Parathyroid adenoma (tissue), 2 donors: ENCODE measurements around the gene GRHL1.

ENCODE experiments used
- H2AFZ ChIP-seq: fragments of 300-600 bp; sonication (generic); one replicate; pipeline ENCODE4 v1.7.0; 2017; ENCODE audit warnings: antibody characterized with exemption, mild to moderate bottlenecking
- H3K27ac ChIP-seq: fragments of 300-600 bp; sonication (generic); one replicate; pipeline ENCODE4 v1.7.0; 2017
- H3K27me3 ChIP-seq: fragments of 300-600 bp; sonication (generic); one replicate; pipeline ENCODE4 v1.7.0; 2017; ENCODE audit warnings: low read length; ENCODE audit not compliant: control insufficient read depth, insufficient read depth
- H3K36me3 ChIP-seq: fragments of 300-600 bp; sonication (generic); one replicate; pipeline ENCODE4 v1.7.0; 2017; ENCODE audit warnings: low read length; ENCODE audit not compliant: control insufficient read depth, insufficient read depth
- H3K4me1 ChIP-seq: fragments of 300-600 bp; sonication (generic); one replicate; pipeline ENCODE4 v1.7.0; 2017; ENCODE audit warnings: control low read depth
- H3K4me2 ChIP-seq: fragments of 300-600 bp; sonication (generic); one replicate; pipeline ENCODE4 v1.7.0; 2017; ENCODE audit warnings: low read length
- H3K4me3 ChIP-seq: fragments of 300-600 bp; sonication (generic); one replicate; pipeline ENCODE4 v1.7.0; 2017; ENCODE audit warnings: low read depth, low read length
- H3K79me2 ChIP-seq: fragments of 300-600 bp; sonication (generic); one replicate; pipeline ENCODE4 v1.7.0; 2017; ENCODE audit warnings: control low read depth
- H3K9ac ChIP-seq: fragments of 300-600 bp; sonication (generic); one replicate; pipeline ENCODE4 v1.7.0; 2017; ENCODE audit warnings: mild to moderate bottlenecking
- H3K9me3 ChIP-seq: fragments of 300-600 bp; sonication (generic); one replicate; pipeline ENCODE4 v1.7.0; 2017; ENCODE audit warnings: low read length; ENCODE audit not compliant: control insufficient read depth
- TF ChIP-seq, protein P1 (sequence below): fragments of 300-600 bp; sonication (generic); IDR thresholded peaks from one replicate; pipeline ENCODE4 v1.7.0; 2017; ENCODE audit warnings: antibody characterized with exemption, mild to moderate bottlenecking
- donor health status: primary hyperparathyroidism.

GRHL1 gene, protein sequence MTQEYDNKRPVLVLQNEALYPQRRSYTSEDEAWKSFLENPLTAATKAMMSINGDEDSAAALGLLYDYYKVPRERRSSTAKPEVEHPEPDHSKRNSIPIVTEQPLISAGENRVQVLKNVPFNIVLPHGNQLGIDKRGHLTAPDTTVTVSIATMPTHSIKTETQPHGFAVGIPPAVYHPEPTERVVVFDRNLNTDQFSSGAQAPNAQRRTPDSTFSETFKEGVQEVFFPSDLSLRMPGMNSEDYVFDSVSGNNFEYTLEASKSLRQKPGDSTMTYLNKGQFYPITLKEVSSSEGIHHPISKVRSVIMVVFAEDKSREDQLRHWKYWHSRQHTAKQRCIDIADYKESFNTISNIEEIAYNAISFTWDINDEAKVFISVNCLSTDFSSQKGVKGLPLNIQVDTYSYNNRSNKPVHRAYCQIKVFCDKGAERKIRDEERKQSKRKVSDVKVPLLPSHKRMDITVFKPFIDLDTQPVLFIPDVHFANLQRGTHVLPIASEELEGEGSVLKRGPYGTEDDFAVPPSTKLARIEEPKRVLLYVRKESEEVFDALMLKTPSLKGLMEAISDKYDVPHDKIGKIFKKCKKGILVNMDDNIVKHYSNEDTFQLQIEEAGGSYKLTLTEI

DNA sequence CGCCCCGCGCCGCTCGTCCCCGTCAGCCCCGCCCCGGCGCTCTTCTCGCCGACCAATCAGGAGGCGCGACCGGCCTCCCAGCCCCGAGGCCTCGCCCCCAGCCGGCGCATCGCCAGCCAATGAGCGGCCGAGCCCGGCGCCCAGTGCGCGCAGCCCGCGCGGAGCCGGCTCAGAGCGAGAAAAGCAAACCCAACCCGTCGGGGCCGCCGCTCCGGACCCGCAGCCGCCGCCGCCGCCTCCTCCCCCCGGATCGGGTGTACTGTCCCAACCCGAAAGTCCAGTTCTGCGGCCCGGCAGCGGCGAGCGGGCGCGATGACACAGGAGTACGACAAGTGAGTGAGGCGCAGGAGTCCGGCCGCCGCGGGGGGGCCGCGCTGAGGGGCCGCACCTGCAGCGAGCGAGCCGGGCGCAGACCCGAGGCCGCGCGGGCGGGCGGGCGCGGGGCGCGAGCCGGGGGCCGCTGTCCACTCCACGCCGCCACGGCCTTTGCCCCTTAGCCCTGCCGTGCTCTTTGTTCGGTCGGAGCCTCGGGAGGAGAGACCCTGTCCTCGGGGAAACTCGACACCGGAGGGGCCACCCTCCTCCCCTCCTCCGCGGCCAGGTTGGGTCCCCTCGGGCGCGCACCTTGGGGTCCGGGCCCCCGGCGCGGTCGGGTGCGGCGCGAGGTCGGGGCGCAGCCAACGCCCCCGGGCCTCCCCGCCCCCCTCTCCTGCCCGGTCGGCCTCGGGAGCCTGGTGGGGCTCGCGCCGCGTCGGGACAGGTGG is at the start of gene GRHL1:
Gene GRHL1 (plus strand): TSS at position 172 of the 764 bp plus-strand sequence. CDS start 141 bp downstream, at position 313.
- H3K27me3 ChIP-seq: no peaks in the 10 kb centered on the region
- peak within 1 kb of the TSS; percentile 66 for H3K27ac ChIP-seq
- peaks cover 9% of the 10 kb centered on the region for H3K79me2 ChIP-seq
- peak within 1 kb of the TSS; percentile 87 for H3K4me2 ChIP-seq
- no peak within 1 kb of the TSS for H3K9ac ChIP-seq
- H3K4me1 ChIP-seq: no peaks in the 10 kb centered on the region
- H3K4me3 ChIP-seq: peak within 1 kb of the TSS; percentile 64
- TF ChIP-seq, protein P1, sequence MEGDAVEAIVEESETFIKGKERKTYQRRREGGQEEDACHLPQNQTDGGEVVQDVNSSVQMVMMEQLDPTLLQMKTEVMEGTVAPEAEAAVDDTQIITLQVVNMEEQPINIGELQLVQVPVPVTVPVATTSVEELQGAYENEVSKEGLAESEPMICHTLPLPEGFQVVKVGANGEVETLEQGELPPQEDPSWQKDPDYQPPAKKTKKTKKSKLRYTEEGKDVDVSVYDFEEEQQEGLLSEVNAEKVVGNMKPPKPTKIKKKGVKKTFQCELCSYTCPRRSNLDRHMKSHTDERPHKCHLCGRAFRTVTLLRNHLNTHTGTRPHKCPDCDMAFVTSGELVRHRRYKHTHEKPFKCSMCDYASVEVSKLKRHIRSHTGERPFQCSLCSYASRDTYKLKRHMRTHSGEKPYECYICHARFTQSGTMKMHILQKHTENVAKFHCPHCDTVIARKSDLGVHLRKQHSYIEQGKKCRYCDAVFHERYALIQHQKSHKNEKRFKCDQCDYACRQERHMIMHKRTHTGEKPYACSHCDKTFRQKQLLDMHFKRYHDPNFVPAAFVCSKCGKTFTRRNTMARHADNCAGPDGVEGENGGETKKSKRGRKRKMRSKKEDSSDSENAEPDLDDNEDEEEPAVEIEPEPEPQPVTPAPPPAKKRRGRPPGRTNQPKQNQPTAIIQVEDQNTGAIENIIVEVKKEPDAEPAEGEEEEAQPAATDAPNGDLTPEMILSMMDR: no peak
- no peaks in the 10 kb centered on the region for H3K36me3 ChIP-seq
- peak within 1 kb of the TSS; percentile 85 for H2AFZ ChIP-seq
- no peaks in the 10 kb centered on the region for H3K9me3 ChIP-seq

DNA sequence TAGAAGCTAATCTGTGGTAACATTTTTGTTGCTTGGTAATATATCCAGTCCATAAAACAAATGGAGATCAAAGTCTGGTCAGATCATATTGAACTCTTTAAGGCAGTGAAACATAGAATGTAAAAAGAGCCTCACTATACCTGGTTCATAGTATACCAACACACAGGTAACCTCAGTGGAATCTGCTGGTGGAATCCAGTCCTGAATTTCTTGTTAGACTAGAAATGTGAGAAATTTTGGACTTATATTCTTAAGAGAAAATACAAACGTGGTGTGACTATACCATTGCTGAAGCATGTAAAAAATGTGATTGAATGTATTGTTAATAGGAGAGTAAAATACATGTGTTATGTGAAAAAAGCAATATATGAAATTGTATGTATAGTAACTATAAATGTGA is 46.1 kb upstream of the GRHL1 start:
- Histone ChIP-seq H3K4me3 (no peak overlapping the region), H3K36me3 (no peaks in the 10 kb centered on the region), H3K4me1 (no peaks in the 10 kb centered on the region), H3K4me2 (no peak overlapping the region), H3K79me2 (peaks cover 3% of the 10 kb centered on the region), H3K27me3 (no peaks in the 10 kb centered on the region), H3K27ac (no peak overlapping the region), H3K9ac (no peak overlapping the region), H3K9me3 (no peaks in the 10 kb centered on the region), H2AFZ (no peak overlapping the region)
- TF ChIP-seq, protein P1: no peak

DNA sequence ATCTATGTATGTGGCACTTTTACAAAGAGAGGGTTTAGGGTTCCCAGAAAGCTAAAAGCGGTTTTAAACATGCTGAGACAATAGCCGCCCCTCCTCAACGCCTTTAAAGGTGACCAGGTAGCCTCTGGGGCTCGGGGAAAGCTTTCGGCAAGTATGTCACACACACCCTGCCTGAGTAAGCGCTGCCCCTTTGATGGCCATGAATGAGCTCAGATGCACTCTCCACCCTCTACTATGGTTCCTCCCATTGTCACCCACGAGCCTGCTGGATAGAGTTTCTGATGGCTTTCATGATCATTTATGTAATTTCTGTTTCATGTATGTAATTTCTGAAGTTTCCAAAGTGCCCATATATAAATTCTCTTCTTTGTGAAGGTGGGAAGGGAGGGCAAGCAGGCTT is 44.1 kb upstream of the GRHL1 start:
- no peak overlapping the region for H3K9ac ChIP-seq
- no peaks in the 10 kb centered on the region for H3K27me3 ChIP-seq
- no peak overlapping the region for H3K4me2 ChIP-seq
- H2AFZ ChIP-seq: no peak overlapping the region
- no peak overlapping the region for H3K4me3 ChIP-seq
- no peak overlapping the region for H3K27ac ChIP-seq
- H3K4me1 ChIP-seq: no peaks in the 10 kb centered on the region
- TF ChIP-seq, protein P1: no peak
- H3K36me3 ChIP-seq: no peaks in the 10 kb centered on the region
- H3K79me2 ChIP-seq: peaks cover 3% of the 10 kb centered on the region
- H3K9me3 ChIP-seq: no peaks in the 10 kb centered on the region

DNA sequence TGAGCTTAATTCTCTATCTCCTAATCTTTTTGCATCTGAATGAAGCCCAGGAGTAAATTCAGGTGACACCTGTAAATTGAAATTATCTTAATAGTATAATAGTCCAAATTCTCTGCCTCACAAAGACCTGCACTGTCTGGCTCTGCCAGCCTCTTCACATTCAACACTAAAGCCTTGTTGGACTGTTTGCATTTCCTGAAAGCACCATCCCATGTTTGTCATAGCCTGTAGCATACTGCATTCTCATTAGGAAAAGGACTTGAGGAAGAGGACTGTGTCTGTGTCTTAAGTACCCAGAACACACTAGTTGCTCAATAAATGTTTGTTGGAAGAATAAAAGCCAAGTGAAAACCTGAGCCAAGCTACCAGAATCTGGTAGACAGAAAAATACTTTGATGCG is 42.9 kb upstream of the GRHL1 start:
- TF ChIP-seq, protein P1: no peak
- Histone ChIP-seq H3K4me3 (no peak overlapping the region), H3K79me2 (peaks cover 3% of the 10 kb centered on the region), H3K9ac (no peak overlapping the region), H3K36me3 (no peaks in the 10 kb centered on the region), H3K27me3 (no peaks in the 10 kb centered on the region), H3K4me2 (no peak overlapping the region), H2AFZ (no peak overlapping the region), H3K27ac (no peak overlapping the region), H3K4me1 (no peaks in the 10 kb centered on the region), H3K9me3 (no peaks in the 10 kb centered on the region)
